Heart left ventricle (tissue), 16 donors: Measurements from ENCODE around the gene SPDL1. TPM values are rescaled to one million over a fixed set of nuclear protein-coding genes. Genes with fewer than 3 reads are reported as not detected.
A peak's percentile ranks its signal among the peaks of the same experiment; 100 is the strongest.

Experiments used
- ATAC-seq, 4 donors: fragments of 200-7000 bp; cut with Tn5 transposase; one replicate each; pipeline ENCODE4 v1.9.1; 2020 to 2022; ENCODE audit warnings: moderate library complexity in 4 of 4, mild to moderate bottlenecking in 3 of 4, moderate number of reproducible peaks in 1 of 4
- DNase-seq, 5 donors: peaks; one replicate each; pipeline ENCODE4 v3.0.0-alpha.2; 2020
- H3K27ac ChIP-seq, 12 donors: fragments of 200-600 bp; sonication (generic) in 4 of 12; one replicate each; pipeline versions ENCODE4 v1.5.0 to v1.8.0; 2016 to 2022; ENCODE audit warnings: mild to moderate bottlenecking in 2 of 12
- H3K27me3 ChIP-seq, 9 donors: fragments of 200-600 bp; sonication (generic) in 2 of 9; one replicate each; pipeline versions ENCODE4 v1.5.1 to v1.8.0; 2016 to 2022; ENCODE audit warnings: mild to moderate bottlenecking in 3 of 9
- H3K36me3 ChIP-seq, 9 donors: fragments of 200-600 bp; sonication (generic) in 2 of 9; one replicate each; pipeline versions ENCODE4 v1.5.0 to v1.8.0; 2018 to 2022; ENCODE audit warnings: mild to moderate bottlenecking in 2 of 9
- H3K4me1 ChIP-seq, 12 donors: fragments of 200-600 bp; sonication (generic) in 4 of 12; one replicate each; pipeline versions ENCODE4 v1.5.0 to v1.8.0; 2016 to 2022; ENCODE audit warnings: mild to moderate bottlenecking in 3 of 12
- H3K4me3 ChIP-seq, 12 donors: fragments of 200-600 bp; sonication (generic) in 4 of 12; one replicate each; pipeline versions ENCODE4 v1.5.0 to v1.8.0; 2017 to 2022; ENCODE audit warnings: mild to moderate bottlenecking in 9 of 12, moderate library complexity in 4 of 12
- H3K9me3 ChIP-seq, 12 donors: fragments of 200-600 bp; sonication (generic) in 4 of 12; one replicate each; pipeline versions ENCODE4 v1.5.0 to v1.8.0; 2016 to 2022; ENCODE audit warnings: mild to moderate bottlenecking in 1 of 12
- POLR2A ChIP-seq, 2 donors: fragments of 450-650 bp; IDR thresholded peaks; one replicate each; pipeline ENCODE4 v1.6.1; 2017; ENCODE audit warnings: antibody characterized with exemption in 2 of 2, mild to moderate bottlenecking in 2 of 2, moderate library complexity in 2 of 2
- WGBS, 4 donors: extraction: QIAGEN DNeasy Blood & Tissue Kit in 2 of 4; methylation state at CpG; one replicate each; pipeline versions ENCODE4 v1.1.5 to v1.1.7; 2013 to 2018; 5-methylcytosine and 5-hydroxymethylcytosine counted together
- intact Hi-C, 10 donors: fragments of 100-400 bp; cut with DNase I; formaldehyde crosslinking; loops; one replicate each; pipeline versions ENCODE4 v1.11.1 to v1.14.2; 2022
- long read RNA-seq, 3 donors: library from polyadenylated mRNA; unstranded; transcript quantifications; one replicate each; pipeline ENCODE4 v2.0.0, GENCODE V29; 2020 to 2021
- polyA plus RNA-seq, 2 donors: library from polyadenylated mRNA; stranded (reverse); fragments of 200-250 nt; gene quantifications; one replicate each; pipeline ENCODE4 v1.2.3, GENCODE V29; 2013
- total RNA-seq, 9 donors: library from RNA; depleted of rRNA in 2 of 9; stranded (reverse); fragments of >200 nt in 2 of 9; fragmentation: NEBNext Ultra II Directional in 3 of 9; extraction: Animal tissue kit (Norgen Biotek cat#: 25700) in 3 of 9; gene quantifications; one replicate each; pipeline versions ENCODE4 v1.1.0 to v1.2.4, GENCODE V29; 2016 to 2023
- TF ChIP-seq, protein P1 (sequence below), 12 donors: fragments of 200-600 bp; sonication (generic) in 4 of 12; IDR thresholded peaks; one replicate each; pipeline versions ENCODE4 v1.5.0 to v1.8.0; 2018 to 2022; ENCODE audit warnings: antibody characterized with exemption in 12 of 12, mild to moderate bottlenecking in 5 of 12
- donor health status: ischemic (EF 13 %, LVEDD 7.1; RV severe dilation, severe dysfunction).
- donor health status: healthy with polysubstance abuse.
- donor health status: DM: no; HTN: yes; CAD: no.
- donor health status: DM: no; HTN: no; CAD: no.
- donor health status: ischemic (EF 25% LVEDD 6.9; RV normal size, moderate dysfunction).
- donor health status: ischemic (EF 25% LVEDD 5.7; RV mildly dilated, moderate dysfunction).
- donor health status: healthy.
- donor health status: DM: yes; HTN: yes; CAD: no.
- donor health status: ischemic (EF 35%, LVEDD 5.7; RV mildly dilated, moderate dysfunction).
- donor health status: nonischemic (EF 11% LVEDD 7.7; RV severe dilation, severe dysfunction).
- donor health status: DM: yes; HTN: yes; CAD: no.
- donor health status: PGD.
- donor health status: ischemic (EF 29% LVEDD 5.4; RV normal size, mild dysfunction).
- donor health status: nonischemic (EF 23%, LVEDD 6.1; RV moderate dilation, normal function).

Gene SPDL1, protein sequence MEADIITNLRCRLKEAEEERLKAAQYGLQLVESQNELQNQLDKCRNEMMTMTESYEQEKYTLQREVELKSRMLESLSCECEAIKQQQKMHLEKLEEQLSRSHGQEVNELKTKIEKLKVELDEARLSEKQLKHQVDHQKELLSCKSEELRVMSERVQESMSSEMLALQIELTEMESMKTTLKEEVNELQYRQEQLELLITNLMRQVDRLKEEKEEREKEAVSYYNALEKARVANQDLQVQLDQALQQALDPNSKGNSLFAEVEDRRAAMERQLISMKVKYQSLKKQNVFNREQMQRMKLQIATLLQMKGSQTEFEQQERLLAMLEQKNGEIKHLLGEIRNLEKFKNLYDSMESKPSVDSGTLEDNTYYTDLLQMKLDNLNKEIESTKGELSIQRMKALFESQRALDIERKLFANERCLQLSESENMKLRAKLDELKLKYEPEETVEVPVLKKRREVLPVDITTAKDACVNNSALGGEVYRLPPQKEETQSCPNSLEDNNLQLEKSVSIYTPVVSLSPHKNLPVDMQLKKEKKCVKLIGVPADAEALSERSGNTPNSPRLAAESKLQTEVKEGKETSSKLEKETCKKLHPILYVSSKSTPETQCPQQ
- total RNA-seq (1 to 10 TPM; 3.3 to 7.0 (median 5.0) TPM), polyA plus RNA-seq (1 to 10 TPM; 2.2 to 6.7 TPM)
- long read RNA-seq, donor 1, partial matches to known transcripts = 3 of 10 reads
- long read RNA-seq, donor 1, other reads (novel, unspliced or antisense) = 3 of 10 reads
- long read RNA-seq, donor 2, transcript SPDL1-201 (12 exons, 2,668 nt) = major isoform, 9 of 20 reads
- long read RNA-seq, donor 2, partial matches to known transcripts = 6 of 20 reads
- long read RNA-seq, donor 2, other reads (novel, unspliced or antisense) = 5 of 20 reads
- long read RNA-seq, donor 3, transcript SPDL1-201 (12 exons, 2,668 nt) = major isoform, 5 of 7 reads
- long read RNA-seq, donor 3, partial matches to known transcripts = 1 of 7 reads
- long read RNA-seq, donor 3, other reads (novel, unspliced or antisense) = 1 of 7 reads

DNA sequence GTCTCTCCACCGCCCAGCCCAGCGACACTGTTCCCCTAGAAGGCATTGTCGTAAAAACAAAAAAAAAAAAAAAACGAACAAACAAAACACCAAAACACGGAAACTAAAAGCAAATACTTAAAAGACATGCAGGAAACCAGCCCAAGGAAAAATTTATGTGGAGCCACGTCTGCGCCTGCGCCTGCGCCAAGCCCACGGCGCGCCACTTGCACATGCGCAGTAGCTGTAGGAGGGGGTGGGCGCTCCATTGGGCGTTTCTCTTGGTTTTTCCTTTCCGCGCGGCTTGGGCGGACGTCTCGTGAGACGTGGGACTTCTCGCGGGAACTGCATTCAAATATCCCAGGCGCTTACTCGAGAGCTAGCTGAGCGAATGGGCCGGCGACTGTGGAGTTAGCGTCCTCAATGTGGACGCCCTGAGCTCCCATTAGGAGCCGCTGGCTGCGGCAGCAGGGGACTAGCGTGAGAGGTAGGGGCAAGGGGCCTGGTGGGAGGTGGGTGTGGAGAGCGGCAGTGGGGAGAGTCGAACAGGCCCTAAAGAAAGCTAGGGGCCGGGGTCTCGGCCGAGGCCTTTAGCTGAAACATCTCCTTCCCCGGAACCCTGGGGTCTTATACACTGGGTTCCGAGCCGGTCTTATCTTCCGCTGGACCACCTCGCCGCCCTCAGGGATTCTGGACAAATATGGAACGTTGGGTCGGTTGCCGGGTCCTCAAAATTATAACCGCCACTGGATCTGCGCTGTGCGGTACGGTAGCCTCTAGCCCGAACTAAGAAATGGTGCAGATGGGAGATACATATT is at the start of gene SPDL1:
Gene SPDL1 (plus strand): TSS at position 350 of the 797 bp plus-strand sequence. CDS start 4,644 bp downstream, outside the sequence.
- Histone ChIP-seq H3K4me3 (peak within 1 kb of the TSS; percentile 47 to 95 (median 73)), H3K27me3 (peaks cover 0 to 3% (median 0%) of the 10 kb centered on the region in 9 donors), H3K27ac (peak within 1 kb of the TSS in 11 of 12 donors; percentile 41 to 82 (median 75)), H3K36me3 (peaks cover 0 to 5% (median 4%) of the 10 kb centered on the region in 9 donors), H3K9me3 (no peaks in the 10 kb centered on the region), H3K4me1 (peaks cover 0 to 21% (median 6%) of the 10 kb centered on the region in 12 donors)
- peak; percentile 94 to 98 (median 97) for ATAC-seq
- peak; percentile 94 to 97 (median 95) for DNase-seq
- 0 to 1% (median 0%) methylated on average over 51 to 53 of the region's 53 CpGs for WGBS, 4 donors
- peak in 1 of 2 donors; percentile 88 for TF ChIP-seq POLR2A (IDR thresholded peaks at IDR 0.05)
- TF ChIP-seq, protein P1, sequence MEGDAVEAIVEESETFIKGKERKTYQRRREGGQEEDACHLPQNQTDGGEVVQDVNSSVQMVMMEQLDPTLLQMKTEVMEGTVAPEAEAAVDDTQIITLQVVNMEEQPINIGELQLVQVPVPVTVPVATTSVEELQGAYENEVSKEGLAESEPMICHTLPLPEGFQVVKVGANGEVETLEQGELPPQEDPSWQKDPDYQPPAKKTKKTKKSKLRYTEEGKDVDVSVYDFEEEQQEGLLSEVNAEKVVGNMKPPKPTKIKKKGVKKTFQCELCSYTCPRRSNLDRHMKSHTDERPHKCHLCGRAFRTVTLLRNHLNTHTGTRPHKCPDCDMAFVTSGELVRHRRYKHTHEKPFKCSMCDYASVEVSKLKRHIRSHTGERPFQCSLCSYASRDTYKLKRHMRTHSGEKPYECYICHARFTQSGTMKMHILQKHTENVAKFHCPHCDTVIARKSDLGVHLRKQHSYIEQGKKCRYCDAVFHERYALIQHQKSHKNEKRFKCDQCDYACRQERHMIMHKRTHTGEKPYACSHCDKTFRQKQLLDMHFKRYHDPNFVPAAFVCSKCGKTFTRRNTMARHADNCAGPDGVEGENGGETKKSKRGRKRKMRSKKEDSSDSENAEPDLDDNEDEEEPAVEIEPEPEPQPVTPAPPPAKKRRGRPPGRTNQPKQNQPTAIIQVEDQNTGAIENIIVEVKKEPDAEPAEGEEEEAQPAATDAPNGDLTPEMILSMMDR (IDR thresholded peaks at IDR 0.05) = no peak
- intact Hi-C loops = loop anchor here in 6 of 10 donors (2.0 to 10.0 kb wide), 6 partner anchors 596 to 906 kb away; no protein-coding TSS in a partner anchor

DNA sequence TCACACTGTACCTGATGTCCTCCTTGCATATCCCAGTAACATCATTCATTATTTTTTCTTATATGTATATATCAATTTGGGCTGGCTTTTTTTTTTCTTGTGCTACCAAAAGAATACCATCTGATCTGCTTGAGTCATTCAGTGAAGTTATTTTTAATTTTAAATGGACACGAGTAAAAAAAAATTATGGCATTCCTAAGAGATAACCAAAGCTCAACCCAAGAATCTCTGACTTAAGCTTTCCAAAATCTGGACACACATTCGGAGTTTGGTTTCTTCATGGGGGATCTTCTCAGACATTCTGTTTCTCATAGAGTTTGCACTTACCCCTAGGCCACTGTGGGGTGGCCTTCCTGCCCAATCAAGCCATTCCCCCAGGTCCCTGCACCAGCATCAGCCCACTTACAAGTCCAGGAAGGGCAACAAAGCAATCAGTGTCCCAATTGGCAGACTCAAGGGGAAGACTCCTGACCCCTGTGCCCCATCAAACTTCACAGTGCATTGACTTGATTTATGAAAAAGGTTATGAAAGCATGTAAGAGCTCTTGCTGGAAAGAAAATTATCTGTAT is 49.2 kb upstream of the SPDL1 start:
- Histone ChIP-seq H3K27me3 (peaks cover 0 to 5% (median 0%) of the 10 kb centered on the region in 9 donors), H3K36me3 (no peaks in the 10 kb centered on the region), H3K4me1 (no peaks in the 10 kb centered on the region), H3K27ac (no peak overlapping the region), H3K9me3 (no peaks in the 10 kb centered on the region), H3K4me3 (no peak overlapping the region)
- ATAC-seq = no peak
- no peak for DNase-seq
- intact Hi-C loops = no loop called here
- WGBS, 4 donors = 50 to 69% (median 55%) methylated on average over 2 of the region's 2 CpGs
- TF ChIP-seq POLR2A (IDR thresholded peaks at IDR 0.05) = no peak
- TF ChIP-seq, protein P1 (IDR thresholded peaks at IDR 0.05) = no peak

DNA sequence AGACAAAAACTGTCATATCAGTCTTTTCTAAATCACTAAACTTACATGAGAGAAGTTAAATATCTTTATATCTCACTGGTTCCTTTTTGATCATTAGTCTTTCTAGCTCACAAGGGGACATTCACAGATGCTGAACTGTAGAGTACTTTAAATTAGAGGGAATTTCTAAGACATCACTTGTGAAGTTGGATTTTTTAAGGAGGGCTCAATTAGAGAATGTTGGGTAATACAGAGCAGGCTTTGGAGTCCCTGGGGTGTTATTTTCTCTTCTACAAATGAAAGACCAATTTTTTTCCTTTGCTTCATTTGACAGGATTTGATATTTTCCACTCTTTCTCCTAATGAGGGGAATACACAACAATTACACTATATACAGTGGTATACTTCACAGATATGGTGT is 48.6 kb upstream of the SPDL1 start:
- Histone ChIP-seq H3K27me3 (peaks cover 0 to 5% (median 0%) of the 10 kb centered on the region in 9 donors), H3K27ac (no peak overlapping the region), H3K9me3 (no peaks in the 10 kb centered on the region), H3K4me1 (no peaks in the 10 kb centered on the region), H3K36me3 (no peaks in the 10 kb centered on the region), H3K4me3 (no peak overlapping the region)
- DNase-seq = no peak
- no peak for TF ChIP-seq POLR2A (IDR thresholded peaks at IDR 0.05)
- TF ChIP-seq, protein P1 (IDR thresholded peaks at IDR 0.05) = no peak
- intact Hi-C loops = no loop called here
- no peak for ATAC-seq
